Transverse colon (tissue), 4 donors: Measurements from ENCODE around the gene ANKRD33B. TPM values are rescaled to one million over a fixed set of nuclear protein-coding genes. Genes with fewer than 3 reads are reported as not detected.

Experiments
- DNase-seq: peaks from one replicate; pipeline ENCODE4 v3.0.0-alpha.2; 2019
- H3K27ac ChIP-seq, 4 donors: fragments of 200-600 bp; sonication (generic); 2 replicates each; pipeline ENCODE4 v1.5.1; 2016 to 2018; ENCODE audit warnings: inconsistent platforms in 4 of 4
- H3K27me3 ChIP-seq: fragments of 200-600 bp; sonication (generic); 2 replicates; pipeline ENCODE4 v1.5.1; 2017; ENCODE audit warnings: inconsistent platforms
- H3K36me3 ChIP-seq, 4 donors: fragments of 200-600 bp; sonication (generic); 2 replicates each; pipeline ENCODE4 v1.5.1; 2017 to 2019; ENCODE audit warnings: inconsistent platforms in 4 of 4
- H3K4me1 ChIP-seq, 4 donors: fragments of 200-600 bp; sonication (generic); 2 replicates each; pipeline ENCODE4 v1.5.1; 2017 to 2020; ENCODE audit warnings: inconsistent platforms in 4 of 4
- H3K4me3 ChIP-seq, 4 donors: fragments of 200-600 bp; sonication (generic); 1 replicate in 1 of 4; 2 replicates in 3 of 4; pipeline versions ENCODE4 v1.5.1 to v1.6.1; 2017 to 2019; ENCODE audit warnings: inconsistent platforms in 4 of 4
- H3K9me3 ChIP-seq, 2 donors: fragments of 200-600 bp; sonication (generic); 2 replicates each; pipeline ENCODE4 v1.5.1; 2017 to 2019; ENCODE audit warnings: inconsistent platforms in 2 of 2
- EP300 ChIP-seq: sonication (generic); formaldehyde crosslinking; IDR thresholded peaks from one replicate; pipeline ENCODE4 v1.6.1; 2017; ENCODE audit warnings: antibody characterized with exemption, low read depth
- POLR2A ChIP-seq: fragments of 450-650 bp; IDR thresholded peaks from one replicate; pipeline ENCODE4 v1.6.1; 2016; ENCODE audit warnings: antibody characterized with exemption, mild to moderate bottlenecking, moderate library complexity
- POLR2AphosphoS5 ChIP-seq, 3 donors: sonication (generic); formaldehyde crosslinking; IDR thresholded peaks; one replicate each; pipeline ENCODE4 v1.6.1; 2016; ENCODE audit warnings: antibody characterized with exemption in 3 of 3
- WGBS, 2 donors: methylation state at CpG; one replicate each; pipeline ENCODE4 v1.1.5; 2018; ENCODE audit warnings: low coverage in 1 of 2; 5-methylcytosine and 5-hydroxymethylcytosine counted together
- in situ Hi-C, 4 donors: fragments of 200-750 bp; cut with MboI; loops; one replicate each; pipeline versions ENCODE4 v1.15.0 to v1.15.1; 2017; ENCODE audit warnings: low sequenced_read_pairs in 3 of 4, low pct_ligation_motif_present in 1 of 4, low pct_unique_long_range_greater_than_20kb in 1 of 4
- intact Hi-C: fragments of 100-400 bp; cut with DNase I; formaldehyde crosslinking; loops from one replicate; pipeline ENCODE4 v1.15.1; 2023; ENCODE audit warnings: low total_unique reads
- total RNA-seq, 4 donors: library from RNA; depleted of rRNA; stranded (reverse); fragments of >200 nt; gene quantifications; one replicate each; pipeline ENCODE4 v1.1.0, GENCODE V29; 2016
- TF ChIP-seq, protein P1 (sequence below), 5 experiments: fragments of 200-600 bp in 3 of 5; fragments of 450-650 bp in 2 of 5; sonication (generic) in 3 of 5; IDR thresholded peaks; 1 replicate in 2 of 5; 2 replicates in 3 of 5; pipeline ENCODE4 v1.5.1; 2016 to 2017; ENCODE audit warnings: antibody characterized with exemption in 5 of 5, inconsistent platforms in 3 of 5, mild to moderate bottlenecking in 2 of 5, moderate library complexity in 1 of 5

ANKRD33B gene
- total RNA-seq, 4 donors from 2014 or later, result 0.20 to 3.2 (median 1.4) TPM

DNA sequence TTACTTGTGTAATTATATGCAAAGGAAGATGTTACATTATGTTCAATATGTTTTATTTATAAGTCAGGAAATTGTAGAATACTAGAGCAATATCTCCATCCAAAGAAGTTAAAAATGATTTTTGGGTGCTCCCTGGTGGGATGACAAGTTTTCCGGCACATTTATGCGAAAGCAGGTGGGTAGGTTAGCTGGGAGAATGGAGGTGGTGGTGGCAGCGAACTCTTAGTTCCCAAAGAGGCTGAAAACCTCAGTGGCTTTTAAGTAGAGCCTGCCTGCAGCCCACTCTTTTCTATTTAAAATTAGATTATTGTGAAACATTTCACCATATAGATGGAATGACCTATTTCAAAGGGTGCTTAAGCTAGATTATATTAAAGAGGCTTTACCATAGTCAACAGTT is 51.8 kb downstream of the ANKRD33B start:
- TF ChIP-seq, protein P1, sequence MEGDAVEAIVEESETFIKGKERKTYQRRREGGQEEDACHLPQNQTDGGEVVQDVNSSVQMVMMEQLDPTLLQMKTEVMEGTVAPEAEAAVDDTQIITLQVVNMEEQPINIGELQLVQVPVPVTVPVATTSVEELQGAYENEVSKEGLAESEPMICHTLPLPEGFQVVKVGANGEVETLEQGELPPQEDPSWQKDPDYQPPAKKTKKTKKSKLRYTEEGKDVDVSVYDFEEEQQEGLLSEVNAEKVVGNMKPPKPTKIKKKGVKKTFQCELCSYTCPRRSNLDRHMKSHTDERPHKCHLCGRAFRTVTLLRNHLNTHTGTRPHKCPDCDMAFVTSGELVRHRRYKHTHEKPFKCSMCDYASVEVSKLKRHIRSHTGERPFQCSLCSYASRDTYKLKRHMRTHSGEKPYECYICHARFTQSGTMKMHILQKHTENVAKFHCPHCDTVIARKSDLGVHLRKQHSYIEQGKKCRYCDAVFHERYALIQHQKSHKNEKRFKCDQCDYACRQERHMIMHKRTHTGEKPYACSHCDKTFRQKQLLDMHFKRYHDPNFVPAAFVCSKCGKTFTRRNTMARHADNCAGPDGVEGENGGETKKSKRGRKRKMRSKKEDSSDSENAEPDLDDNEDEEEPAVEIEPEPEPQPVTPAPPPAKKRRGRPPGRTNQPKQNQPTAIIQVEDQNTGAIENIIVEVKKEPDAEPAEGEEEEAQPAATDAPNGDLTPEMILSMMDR (IDR thresholded peaks at IDR 0.05), result no peak
- TF ChIP-seq POLR2AphosphoS5 (IDR thresholded peaks at IDR 0.05) (no peak), EP300 (no peak), POLR2A (no peak)
- in situ Hi-C loops (no loop called here), intact Hi-C loops (no loop called here)
- WGBS, 2 donors, result 88 to 96% methylated on average over 3 of the region's 3 CpGs
- Histone ChIP-seq H3K27ac (no peak overlapping the region), H3K9me3 (no peaks in the 10 kb centered on the region), H3K4me3 (no peak overlapping the region), H3K27me3 (no peaks in the 10 kb centered on the region), H3K4me1 (peaks cover 0 to 4% (median 0%) of the 10 kb centered on the region in 4 donors), H3K36me3 (no peaks in the 10 kb centered on the region)
- no peak for DNase-seq

DNA sequence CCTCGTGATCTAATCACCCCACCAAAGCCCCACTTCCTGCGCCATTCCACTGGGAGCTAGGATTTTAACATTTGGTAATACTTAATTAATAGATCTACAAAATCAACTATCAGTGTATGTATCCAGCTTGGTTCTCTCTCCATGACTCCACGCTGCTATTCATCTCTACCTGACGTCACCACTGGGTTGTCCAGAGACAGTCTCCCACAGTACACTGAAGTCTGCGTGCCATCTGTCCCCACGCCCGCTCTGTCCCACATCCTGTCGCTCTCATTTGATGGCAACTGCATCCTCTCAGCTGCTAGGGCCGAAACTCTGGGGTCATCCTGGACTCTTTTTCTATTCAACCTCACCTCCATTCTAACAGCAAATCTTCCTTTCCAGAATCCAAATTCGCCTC is 53.2 kb downstream of the ANKRD33B start:
- intact Hi-C loops, result no loop called here
- TF ChIP-seq, protein P1 (IDR thresholded peaks at IDR 0.05), result no peak
- TF ChIP-seq POLR2A (no peak), POLR2AphosphoS5 (IDR thresholded peaks at IDR 0.05) (no peak), EP300 (no peak)
- WGBS, 2 donors, result 85 to 86% methylated on average over 8 to 10 of the region's 10 CpGs

DNA sequence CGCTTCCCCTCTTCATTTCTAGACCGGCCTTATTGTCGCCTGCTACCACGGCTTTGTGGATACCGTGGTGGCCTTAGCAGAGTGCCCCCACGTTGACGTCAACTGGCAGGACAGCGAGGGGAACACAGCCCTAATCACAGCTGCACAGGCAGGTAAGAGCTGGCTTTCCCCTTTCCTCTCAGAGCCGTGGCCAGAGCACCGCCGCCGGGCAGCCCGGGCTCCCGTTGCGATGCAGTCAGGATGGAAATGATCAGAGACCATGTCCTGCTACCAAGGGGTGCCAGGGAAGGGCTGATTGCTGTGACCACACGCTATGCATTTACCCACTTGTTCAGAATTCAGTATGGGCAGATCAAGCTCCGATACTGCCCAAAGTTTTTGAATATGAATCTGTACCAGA is 54.4 kb downstream of the ANKRD33B start:
- H3K4me1 ChIP-seq, result peaks cover 0 to 13% (median 4%) of the 10 kb centered on the region in 4 donors
- WGBS, 2 donors, result 91% methylated on average over 8 to 17 of the region's 17 CpGs
- intact Hi-C loops, result no loop called here
- no peak overlapping the region for H3K4me3 ChIP-seq
- no peaks in the 10 kb centered on the region for H3K36me3 ChIP-seq
- H3K9me3 ChIP-seq, result no peaks in the 10 kb centered on the region
- no peaks in the 10 kb centered on the region for H3K27me3 ChIP-seq
- TF ChIP-seq POLR2A (no peak), POLR2AphosphoS5 (IDR thresholded peaks at IDR 0.05) (no peak), EP300 (no peak)
- TF ChIP-seq, protein P1 (IDR thresholded peaks at IDR 0.05), result no peak
- in situ Hi-C loops, result no loop called here
- no peak for DNase-seq
- H3K27ac ChIP-seq, result no peak overlapping the region

More for the DNA sequence above, 53.2 kb downstream of the ANKRD33B start:
- Histone ChIP-seq H3K4me3 (no peak overlapping the region), H3K27ac (no peak overlapping the region), H3K9me3 (no peaks in the 10 kb centered on the region), H3K27me3 (no peaks in the 10 kb centered on the region), H3K4me1 (peaks cover 0 to 2% (median under 1%) of the 10 kb centered on the region in 4 donors), H3K36me3 (no peaks in the 10 kb centered on the region)
- DNase-seq, result no peak
- in situ Hi-C loops, result no loop called here

DNA sequence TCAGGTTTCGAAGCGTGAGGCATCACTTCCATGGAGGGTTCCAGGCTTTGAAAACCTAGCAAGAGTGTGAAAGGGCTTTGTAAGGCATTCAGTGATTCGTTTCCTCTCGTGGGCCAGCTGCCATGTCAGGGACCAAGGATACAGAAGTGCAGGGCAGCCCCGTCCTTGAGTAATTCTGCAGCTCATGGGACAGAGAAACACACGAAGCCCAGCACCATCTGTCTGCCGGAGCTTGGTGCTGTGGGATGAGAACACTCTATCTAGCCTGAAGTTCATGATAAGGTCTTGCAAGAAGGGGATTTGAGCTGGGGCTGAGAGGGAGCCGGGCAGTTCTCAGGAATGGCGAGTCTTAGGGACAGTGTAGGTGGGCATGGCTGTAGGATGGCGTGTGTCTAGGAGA is 55.8 kb downstream of the ANKRD33B start:
- TF ChIP-seq POLR2AphosphoS5 (IDR thresholded peaks at IDR 0.05) (no peak), POLR2A (no peak), EP300 (no peak)
- TF ChIP-seq, protein P1 (IDR thresholded peaks at IDR 0.05), result no peak
- in situ Hi-C loops (no loop called here), intact Hi-C loops (no loop called here)
- peaks cover 0 to 27% (median 8%) of the 10 kb centered on the region in 4 donors for H3K4me1 ChIP-seq
- H3K36me3 ChIP-seq, result no peaks in the 10 kb centered on the region
- DNase-seq, result no peak
- no peak overlapping the region for H3K27ac ChIP-seq
- H3K9me3 ChIP-seq, result no peaks in the 10 kb centered on the region
- H3K27me3 ChIP-seq, result no peaks in the 10 kb centered on the region
- 80 to 96% methylated on average over 5 to 10 of the region's 10 CpGs for WGBS, 2 donors
- H3K4me3 ChIP-seq, result no peak overlapping the region
